ENCODE results near the gene FBXO39.
"Not testable (repeated sequence)": the region's sequence is repeated elsewhere in the genome, so short reads cannot be mapped to it uniquely, and the experiment has no call there.

GRCh38 chr17:6774906-6775305 is 1.1 kb upstream of the FBXO39 start:
- not testable (repeated sequence) for TF ChIP-seq CTCF, POLR2AphosphoS5 (IDR thresholded peaks at IDR 0.05)
